Measurements from ENCODE around the gene CYB5D1.
A peak's percentile ranks its signal among the peaks of the same experiment; 100 is the strongest.

- TF ChIP-seq CTCF (IDR thresholded peaks at IDR 0.05) (peak; percentile 23 to 68 (median 41)), EP300 (IDR thresholded peaks at IDR 0.05) (no peak)
Observed at GRCh38 chr17:7889166-7889955, 31.6 kb downstream of the CYB5D1 start.

Measured in esophagus muscularis mucosa (tissue), 3 donors.